Measurements from ENCODE around the gene KPNA6. TPM values are rescaled to one million over a fixed set of nuclear protein-coding genes. Genes with fewer than 3 reads are reported as not detected.

KPNA6 gene
- total RNA-seq, 1 experiment from 2014 or later: 116 TPM

GRCh38 chr1:32062867-32063230 lies 45.0 kb upstream of the KPNA6 start:
- in situ Hi-C loops (cut with HindIII; ENCODE audit: low pct_unique_long_range_greater_than_20kb, low sequenced_read_pairs) (no loop called here), intact Hi-C loops (cut with micrococcal nuclease; ENCODE audit: unreplicated experiment) (no loop called here)
- ChIA-PET POLR2A (no interaction called here), CTCF (interaction anchor here (0.6 to 1.3 kb wide), 4 partner anchors 9 to 241 kb away, joined by 4 to 10 read pairs (median 5); no protein-coding TSS in a partner anchor)
- Histone ChIP-seq H3K4me3 (ENCODE audit: low read depth in 2 of 2, low read length in 2 of 2) (no peak overlapping the region), H3K27me3 (ENCODE audit: control insufficient read depth, insufficient read depth, low read length) (no peaks in the 10 kb centered on the region), H3K4me1 (ENCODE audit: control insufficient read depth, insufficient read depth, low read length) (peaks cover 4% of the 10 kb centered on the region; the same call in 1 of the 2 replicates), H3K36me3 (ENCODE audit: control insufficient read depth, insufficient read depth, low read length) (peaks cover 31% of the 10 kb centered on the region), H3K9me3 (ENCODE audit: control insufficient read depth, insufficient read depth, low read depth, low read length) (no peaks in the 10 kb centered on the region), H3K27ac (ENCODE audit: low read length) (no peak overlapping the region)
- DNase-seq (ENCODE audit: low read depth, low spot score): no peak
- ATAC-seq: no peak
- no peak for TF ChIP-seq REST (IDR thresholded peaks at IDR 0.05; ENCODE audit: insufficient read depth in 1 of 2, low read depth in 2 of 2, low read length in 1 of 2)
- TF ChIP-seq POLR2AphosphoS5 (IDR thresholded peaks at IDR 0.05; ENCODE audit: low read depth, low read length): no peak
- no peak for TF ChIP-seq SIN3A (IDR thresholded peaks at IDR 0.05; ENCODE audit: borderline replicate concordance, insufficient read depth, low read depth, low read length)
- no peak for TF ChIP-seq TCF7L2 (IDR thresholded peaks at IDR 0.05; ENCODE audit: low read depth, low read length)
- TF ChIP-seq CTCF (IDR thresholded peaks at IDR 0.05): no peak
- BruUV-seq (replicated peaks): no TSS peak

- H3K4me3 ChIP-seq (ENCODE audit: low read depth in 2 of 2, low read length in 2 of 2): no peak overlapping the region
- DNase-seq (ENCODE audit: low read depth, low spot score): peak; percentile 48
- peak; percentile 66 for TF ChIP-seq CTCF (IDR thresholded peaks at IDR 0.05)
- TF ChIP-seq POLR2AphosphoS5 (IDR thresholded peaks at IDR 0.05; ENCODE audit: low read depth, low read length): peak; percentile 49
- TF ChIP-seq SIN3A (IDR thresholded peaks at IDR 0.05; ENCODE audit: borderline replicate concordance, insufficient read depth, low read depth, low read length): no peak
- no peaks in the 10 kb centered on the region for H3K27me3 ChIP-seq (ENCODE audit: control insufficient read depth, insufficient read depth, low read length)
- no peaks in the 10 kb centered on the region for H3K9me3 ChIP-seq (ENCODE audit: control insufficient read depth, insufficient read depth, low read depth, low read length)
- no TSS peak for BruUV-seq (replicated peaks)
- intact Hi-C loops (cut with micrococcal nuclease; ENCODE audit: unreplicated experiment) (no loop called here), in situ Hi-C loops (cut with HindIII; ENCODE audit: low pct_unique_long_range_greater_than_20kb, low sequenced_read_pairs) (no loop called here)
- peak; percentile 56 for ATAC-seq
- ChIA-PET POLR2A (no interaction called here), CTCF (interaction anchor here (0.6 to 1.3 kb wide), 4 partner anchors 9 to 241 kb away, joined by 4 to 10 read pairs (median 5); no protein-coding TSS in a partner anchor)
- no peak overlapping the region for H3K27ac ChIP-seq (ENCODE audit: low read length)
- peaks cover 4% of the 10 kb centered on the region; the same call in 1 of the 2 replicates for H3K4me1 ChIP-seq (ENCODE audit: control insufficient read depth, insufficient read depth, low read length)
- peaks cover 30% of the 10 kb centered on the region for H3K36me3 ChIP-seq (ENCODE audit: control insufficient read depth, insufficient read depth, low read length)
Measured at GRCh38 chr1:32063261-32063681, 44.6 kb upstream of the KPNA6 start.

All from Panc1 (cell line).